HepG2 (cell line): ENCODE measurements around the gene DPH6. TPM values are rescaled to one million over a fixed set of nuclear protein-coding genes. Genes with fewer than 3 reads are reported as not detected.

Experiments used
- ATF7-NPFF ChIP-seq: sonication (generic); formaldehyde crosslinking; IDR thresholded peaks from 2 replicates; pipeline ENCODE4 v1.8.1; 2023; ENCODE audit warnings: mild to moderate bottlenecking, low read depth, missing genetic modification reagents, moderate library complexity
- CREB3 ChIP-seq: sonication (generic); formaldehyde crosslinking; IDR thresholded peaks from 2 replicates; pipeline ENCODE4 v1.5.0; 2020; ENCODE audit warnings: missing genetic modification reagents
- FIP1L1 ChIP-seq: fragments of 200-400 bp; formaldehyde crosslinking; IDR thresholded peaks from 2 replicates; pipeline ENCODE4 v1.6.1; 2018; ENCODE audit warnings: low read depth, mild to moderate bottlenecking, low read length, moderate library complexity, borderline replicate concordance; ENCODE audit not compliant: insufficient read depth
- KIAA2018 ChIP-seq: sonication (generic); formaldehyde crosslinking; IDR thresholded peaks from 2 replicates; pipeline ENCODE4 v1.5.0; 2020; ENCODE audit warnings: mild to moderate bottlenecking, missing genetic modification reagents, borderline replicate concordance
- KMT2B ChIP-seq: IDR thresholded peaks from 2 replicates; pipeline ENCODE4 v1.6.1; 2016; ENCODE audit warnings: missing genetic modification reagents, missing compliant biosample characterization
- MAX ChIP-seq: IDR thresholded peaks from 2 replicates; pipeline ENCODE4 v1.6.1; 2012; ENCODE audit warnings: inconsistent platforms
- PHF21A ChIP-seq: sonication (generic); formaldehyde crosslinking; IDR thresholded peaks from 2 replicates; pipeline ENCODE4 v1.5.0; 2020; ENCODE audit warnings: mild to moderate bottlenecking, missing genetic modification reagents
- SAP130 ChIP-seq: IDR thresholded peaks from 2 replicates; pipeline ENCODE4 v1.6.1; 2016; ENCODE audit warnings: low read depth
- STAT6 ChIP-seq: sonication (generic); formaldehyde crosslinking; IDR thresholded peaks from 2 replicates; pipeline ENCODE4 v1.4.0; 2020; ENCODE audit warnings: missing genetic modification reagents, mild to moderate bottlenecking, borderline replicate concordance
- THRA ChIP-seq: sonication (generic); formaldehyde crosslinking; IDR thresholded peaks from 2 replicates; pipeline ENCODE4 v1.4.0; 2020; ENCODE audit warnings: missing genetic modification reagents, borderline replicate concordance
- ZBTB1 ChIP-seq: sonication (generic); formaldehyde crosslinking; IDR thresholded peaks from 2 replicates; pipeline ENCODE4 v1.4.0; 2020; ENCODE audit warnings: missing genetic modification reagents, borderline replicate concordance
- ZBTB8A ChIP-seq: sonication (generic); formaldehyde crosslinking; IDR thresholded peaks from 2 replicates; pipeline ENCODE4 v1.4.0; 2020; ENCODE audit warnings: mild to moderate bottlenecking, low read depth, missing genetic modification reagents, borderline replicate concordance
- ZFY ChIP-seq: sonication (generic); formaldehyde crosslinking; IDR thresholded peaks from 2 replicates; pipeline ENCODE4 v1.4.0; 2020; ENCODE audit warnings: missing genetic modification reagents
- ZIK1 ChIP-seq: sonication (generic); formaldehyde crosslinking; IDR thresholded peaks from 2 replicates; pipeline ENCODE4 v1.5.0; 2020; ENCODE audit warnings: mild to moderate bottlenecking, low read depth, missing genetic modification reagents, borderline replicate concordance
- ZNF652 ChIP-seq: IDR thresholded peaks from 2 replicates; pipeline ENCODE4 v1.6.1; 2016; ENCODE audit warnings: low read depth, borderline replicate concordance
- polyA plus RNA-seq, 8 experiments: library from polyadenylated mRNA; depleted of rRNA in 3 of 8; stranded (reverse) in 7 of 8; unstranded in 1 of 8; fragments of >200 nt; fragmentation: Illumina TruSeq in 4 of 8; extraction: Trizol in 4 of 8; gene quantifications; 2 replicates each; pipeline versions ENCODE4 v1.2.1 to v1.2.3, GENCODE V29; 2011 to 2016; ENCODE audit warnings: low read depth in 4 of 8, missing spikeins in 1 of 8, mixed read lengths in 1 of 8; ENCODE audit not compliant: insufficient read depth in 1 of 8
- total RNA-seq, 5 experiments: library from RNA; depleted of rRNA; stranded (reverse); fragments of >200 nt; fragmentation: Illumina TruSeq; extraction: Trizol; gene quantifications; 2 replicates each; pipeline ENCODE4 v1.2.3, GENCODE V29; 2016; ENCODE audit warnings: low read depth in 1 of 5

DPH6 gene
- total and polyA plus RNA-seq, 2 of the 13 experiments (the other 11 are each of a cell fraction or from before 2014, with no cell fraction given) = 10.2 to 25.8 TPM

- TF ChIP-seq KIAA2018 (no peak), PHF21A (CRISPR knock-in tag) (peak; percentile 37; the same call in 1 of the 2 replicates), MAX (no peak), KMT2B (no peak), CREB3 (CRISPR knock-in tag) (no peak), ZBTB1 (CRISPR knock-in tag) (no peak), THRA (no peak), ZBTB8A (CRISPR knock-in tag) (no peak), ZIK1 (no peak), ATF7-NPFF (CRISPR knock-in tag) (no peak), ZFY (CRISPR knock-in tag) (no peak), SAP130 (no peak; the same call in 1 of the 2 replicates), STAT6 (CRISPR knock-in tag) (no peak), ZNF652 (CRISPR knock-in tag) (no peak), FIP1L1 (no peak)
Observed at GRCh38 chr15:35506272-35506870, 39.6 kb downstream of the DPH6 start (continued).
